NCI-H524 treated with DMSO at 0.1 percent for 48 hours (cell line): ENCODE results near the gene ASPHD1.
"Not testable (repeated sequence)": the region's sequence is repeated elsewhere in the genome, so short reads cannot be mapped to it uniquely, and the experiment has no call there.

ENCODE experiments used
- DNase-seq: peaks from one replicate; lab custom pipeline; 2025; lab: John Stamatoyannopoulos, UW

The ASPHD1 gene

DNA sequence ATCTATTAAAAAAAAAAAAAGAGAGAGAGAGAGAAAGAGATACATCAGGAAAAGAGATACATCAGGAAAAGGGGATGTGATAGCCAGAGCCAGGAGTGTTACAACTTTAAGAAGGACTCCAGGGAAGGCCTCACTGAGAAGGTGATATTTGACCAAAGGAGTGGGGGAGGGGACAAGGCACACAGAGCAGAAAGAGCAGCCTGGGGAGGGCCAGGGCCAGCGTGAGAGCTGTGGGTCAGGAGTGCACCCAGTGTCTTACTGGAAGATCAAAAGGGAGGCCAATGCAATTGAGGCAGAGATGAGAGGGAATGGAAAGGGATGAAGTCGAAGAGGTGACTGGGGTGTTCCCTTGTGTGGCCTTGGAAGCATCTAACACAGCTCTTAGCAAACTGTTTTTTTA lies 7.7 kb downstream of the ASPHD1 start:
- DNase-seq: no peak

DNA sequence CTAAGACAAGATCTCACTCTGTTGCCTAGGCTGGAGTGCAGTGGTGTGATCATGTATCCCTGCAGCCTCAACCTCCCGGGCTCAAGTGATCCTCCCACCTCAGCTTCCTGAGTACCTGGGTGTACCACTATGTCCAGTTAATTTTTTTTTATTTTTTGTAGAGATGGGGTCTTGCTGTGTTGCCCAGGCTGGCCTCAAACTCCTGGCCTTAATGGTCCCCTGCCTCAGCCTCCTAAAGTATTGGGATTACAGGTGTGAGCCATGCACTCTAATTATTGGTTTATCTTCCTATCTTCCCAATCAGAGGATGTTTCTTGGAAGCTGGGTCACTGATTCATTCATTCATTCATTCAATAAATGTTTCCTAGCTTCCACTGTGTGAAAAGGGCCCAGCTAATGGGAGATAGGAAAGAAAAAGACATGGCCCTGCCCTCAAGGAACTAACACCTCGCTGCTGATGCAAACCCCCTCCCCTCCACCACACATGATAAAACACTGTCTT lies 8.5 kb downstream of the ASPHD1 start:
- no peak for DNase-seq

- DNase-seq: no peak
Observed at GRCh38 chr16:29909391-29909790, 9.1 kb downstream of the ASPHD1 start.

- DNase-seq: not testable (repeated sequence)
Observed at GRCh38 chr16:29909851-29910250, 9.6 kb downstream of the ASPHD1 start.

DNA sequence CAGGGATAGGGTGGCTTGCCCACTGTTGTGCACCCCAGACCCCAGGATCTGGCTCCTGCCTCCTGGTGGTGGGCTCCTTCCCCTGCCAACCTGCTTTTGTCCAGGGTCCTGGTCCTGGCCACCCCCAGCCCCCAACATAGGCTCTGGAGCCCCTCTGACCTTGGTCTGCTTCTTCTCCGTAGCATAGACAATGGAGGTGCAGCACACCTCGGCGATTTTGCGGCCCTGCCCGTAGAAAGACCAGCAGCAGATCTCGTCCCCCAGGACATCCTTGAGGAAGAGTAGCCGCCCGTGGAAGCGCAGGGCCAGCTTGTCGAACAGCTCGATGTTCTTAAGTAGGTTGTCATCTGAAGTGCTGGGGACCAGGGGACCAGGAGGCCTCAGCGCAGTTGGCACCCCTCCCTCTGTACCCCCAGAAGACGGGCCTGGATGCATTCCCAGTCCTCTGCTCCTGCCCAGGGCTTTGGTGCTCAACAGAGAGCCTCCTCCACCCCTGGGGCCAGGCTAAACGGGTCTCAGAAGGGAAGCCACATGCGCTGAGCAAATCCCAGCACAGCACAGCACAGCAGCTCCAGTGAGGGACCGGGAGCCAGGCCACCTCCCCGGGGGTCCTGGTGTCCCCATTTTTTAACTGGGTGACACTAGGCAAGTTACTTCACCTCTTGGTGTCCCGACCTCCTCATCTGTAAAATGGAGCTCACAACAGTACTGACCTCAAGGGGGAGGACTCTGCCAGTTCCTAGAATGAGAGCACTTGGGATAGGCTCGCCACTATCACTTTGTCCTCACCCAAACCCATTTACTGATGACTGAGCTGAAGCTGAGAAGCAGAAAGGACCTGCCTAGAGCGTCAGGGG lies 10.8 kb downstream of the ASPHD1 start:
- no peak for DNase-seq

- no peak for DNase-seq
Observed at GRCh38 chr16:29911676-29912010, 11.4 kb downstream of the ASPHD1 start.

- DNase-seq: no peak
Observed at GRCh38 chr16:29912087-29912486, 11.8 kb downstream of the ASPHD1 start.

GRCh38 chr16:29913514-29913913 lies 13.2 kb downstream of the ASPHD1 start:
- no peak for DNase-seq

DNA sequence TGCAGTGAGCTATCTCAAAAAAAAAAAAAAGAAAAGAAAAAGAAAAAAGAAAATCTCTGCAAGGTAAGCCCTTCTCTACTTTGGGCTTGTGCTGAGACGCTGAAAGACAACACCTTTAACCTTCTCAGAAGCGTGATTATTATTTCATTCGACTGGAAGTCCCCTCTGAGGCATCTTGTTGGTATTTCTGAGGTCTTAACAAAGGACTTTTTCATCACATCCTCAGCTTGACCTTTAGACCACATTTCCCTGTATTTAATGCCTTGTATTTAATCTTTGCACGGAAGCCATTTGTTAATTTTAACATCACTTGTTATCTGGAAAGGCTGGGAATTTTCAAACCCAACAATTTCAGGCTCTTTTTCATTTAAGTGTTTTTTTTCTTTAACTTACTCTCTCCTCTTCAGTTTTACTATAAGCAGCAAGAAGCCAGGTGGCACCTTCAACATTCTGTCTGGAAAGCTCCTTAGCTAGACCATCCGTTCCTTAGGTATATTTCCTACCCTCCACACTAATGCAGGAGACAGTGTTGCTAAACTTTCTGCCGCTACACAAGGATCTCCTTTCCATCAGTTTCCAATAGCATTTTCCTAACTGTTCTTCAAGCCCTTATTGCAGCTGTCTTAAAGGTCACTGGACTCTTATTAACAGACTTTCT lies 15.4 kb downstream of the ASPHD1 start:
- no peak for DNase-seq

- DNase-seq: no peak
Observed at GRCh38 chr16:29916979-29917378, 16.7 kb downstream of the ASPHD1 start.

GRCh38 chr16:29920288-29921033 lies 20.2 kb downstream of the ASPHD1 start:
- no peak for DNase-seq

GRCh38 chr16:29921034-29921385 lies 20.7 kb downstream of the ASPHD1 start:
- DNase-seq: no peak

- no peak for DNase-seq
Observed at GRCh38 chr16:29922326-29922725, 22.0 kb downstream of the ASPHD1 start.

GRCh38 chr16:29922986-29923501 lies 22.8 kb downstream of the ASPHD1 start:
- DNase-seq: no peak

- DNase-seq: no peak
Observed at GRCh38 chr16:29925105-29925756, 24.9 kb downstream of the ASPHD1 start.

GRCh38 chr16:29925781-29926710 lies 25.8 kb downstream of the ASPHD1 start, which contains the start of gene KCTD13:
Gene KCTD13, minus strand, starts transcription at chr16:29926226. Its CDS starts 193 bp downstream, at chr16:29926033.
- DNase-seq: peak; percentile 19

DNA sequence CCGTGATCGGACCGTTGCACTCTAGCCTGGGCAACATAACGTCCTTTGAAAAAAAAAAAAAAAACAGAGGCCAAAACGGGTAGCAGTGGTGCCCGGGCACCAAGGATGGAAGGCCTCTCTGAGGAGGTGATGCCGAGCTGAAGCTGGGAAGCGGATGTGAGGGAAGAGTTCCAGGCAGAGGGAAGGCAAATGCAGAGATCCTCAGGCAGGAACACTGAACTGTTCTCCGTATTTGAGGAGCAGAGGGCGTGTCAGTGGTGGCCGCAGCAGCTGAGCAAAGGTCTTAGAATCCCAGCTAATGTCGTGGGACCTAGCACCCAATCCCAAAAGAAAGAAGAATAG lies 26.4 kb downstream of the ASPHD1 start:
- DNase-seq: no peak

DNA sequence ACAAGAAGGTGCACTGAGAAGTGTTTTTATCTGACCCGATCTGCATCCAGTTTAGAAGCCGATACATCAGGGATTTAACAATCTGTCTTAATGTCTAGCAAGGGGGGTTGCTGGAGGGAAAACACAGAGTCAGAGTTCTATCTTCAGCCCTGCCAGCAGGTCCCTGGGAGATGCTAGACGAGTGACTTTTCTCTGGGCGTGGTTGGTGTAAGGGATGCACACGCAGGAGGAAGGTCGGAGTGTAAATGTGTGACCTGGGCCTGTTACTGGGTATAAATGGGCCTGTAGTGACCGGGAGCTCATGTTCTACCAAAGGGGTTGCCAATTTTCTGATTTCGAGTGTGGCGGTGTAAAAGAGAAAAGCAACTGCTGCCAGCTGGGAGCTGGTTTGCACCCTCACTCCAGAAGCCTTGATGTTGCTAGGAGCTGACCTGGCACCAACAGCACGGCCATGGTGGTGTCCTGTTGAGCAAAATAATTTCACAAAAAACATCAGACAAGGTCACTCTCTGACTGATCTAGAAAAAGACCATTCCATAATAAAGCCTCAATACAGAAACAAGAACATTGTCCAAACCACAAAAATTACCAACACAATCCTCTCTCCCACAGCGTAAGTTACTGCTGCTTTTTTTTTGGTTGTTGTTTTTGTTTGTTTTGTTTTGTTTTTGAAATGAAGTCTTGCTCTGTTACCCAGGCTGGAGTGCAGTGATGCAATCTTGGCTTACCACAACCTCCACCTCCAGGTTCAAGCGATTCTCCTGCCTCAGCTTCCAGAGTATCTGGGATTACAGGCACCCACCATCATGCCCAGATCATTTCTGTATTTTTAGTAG lies 27.0 kb downstream of the ASPHD1 start:
- DNase-seq: no peak

GRCh38 chr16:29931750-29932149 lies 31.5 kb downstream of the ASPHD1 start:
- DNase-seq: not testable (repeated sequence)

DNA sequence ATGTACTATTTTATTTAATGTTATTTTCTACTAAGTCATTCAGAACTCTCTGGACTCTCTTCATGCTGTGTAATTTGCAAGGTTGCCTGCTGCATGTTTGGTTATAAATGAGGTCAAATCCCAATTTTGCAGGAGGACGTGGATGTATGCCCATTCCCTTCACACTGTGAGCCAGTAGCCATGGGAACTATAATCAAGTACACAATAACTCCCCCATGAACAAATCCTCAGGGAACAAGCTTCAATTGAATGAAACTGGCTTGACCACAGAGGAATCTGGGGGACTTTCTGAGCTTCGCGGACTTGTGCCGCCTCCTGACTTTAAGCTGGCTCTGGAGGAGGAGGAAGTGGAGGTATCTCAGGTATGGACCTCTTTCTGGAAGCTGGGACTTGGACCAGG lies 40.4 kb downstream of the ASPHD1 start:
- no peak for DNase-seq
